Activated CD8-positive, alpha-beta memory T cell treated with anti-CD3 and anti-CD28 coated beads, Interleukin-2, amount 10 ng/mL, durations not matched to agents 7 days and 5 days (primary cell): ENCODE measurements around the gene RNF145. TPM values are rescaled to one million over a fixed set of nuclear protein-coding genes. Genes with fewer than 3 reads are reported as not detected.
A peak's percentile ranks its signal among the peaks of the same experiment; 100 is the strongest.
"Not testable (repeated sequence)": the region's sequence is repeated elsewhere in the genome, so short reads cannot be mapped to it uniquely, and the experiment has no call there.

Experiments
- ATAC-seq: fragments of 150-1000 bp; cut with Tn5 transposase; one replicate; pipeline ENCODE4 v1.10.0; 2021; ENCODE audit warnings: moderate library complexity
- CTCF ChIA-PET: fragments of 350-600 bp; sonication (Branson Sonifier 250); formaldehyde crosslinking; loops from one replicate; lab custom pipeline; 2021; ENCODE audit warnings: antibody characterized with exemption; lab: Charles Lee
- DNase-seq: peaks from one replicate; pipeline ENCODE4 v3.0.0-alpha.2; 2020
- H3K27ac Mint-ChIP-seq: one replicate; pipeline ENCODE4 v1.8.0; 2021; ENCODE audit warnings: mild to moderate bottlenecking, mixed read lengths
- H3K27me3 Mint-ChIP-seq: one replicate; pipeline ENCODE4 v1.8.0; 2021; ENCODE audit warnings: mixed read lengths
- H3K36me3 Mint-ChIP-seq: one replicate; pipeline ENCODE4 v1.8.0; 2021; ENCODE audit warnings: mild to moderate bottlenecking, mixed read lengths
- H3K4me1 Mint-ChIP-seq: one replicate; pipeline ENCODE4 v1.8.0; 2021; ENCODE audit warnings: mixed read lengths
- H3K4me3 Mint-ChIP-seq: one replicate; pipeline ENCODE4 v1.8.0; 2021; ENCODE audit warnings: mild to moderate bottlenecking, moderate library complexity, mixed read lengths
- H3K9me3 Mint-ChIP-seq: one replicate; pipeline ENCODE4 v1.8.0; 2022; ENCODE audit warnings: low read depth, mixed read lengths
- total RNA-seq, 2 experiments: library from RNA; stranded (reverse); gene quantifications; one replicate each; pipeline ENCODE4 v1.2.3, GENCODE V29; 2021

RNF145 gene
- 100 to 1,000 TPM in 1 of 2 experiments, 10 to 100 TPM in 1; 93.9 to 111 TPM for total RNA-seq

- peak within 1 kb of the TSS; percentile 98 for H3K4me3 Mint-ChIP-seq
- CTCF ChIA-PET: no interaction called here
- peak; percentile 88 for DNase-seq
- H3K27me3 Mint-ChIP-seq: peaks cover 3% of the 10 kb centered on the region
- peaks cover 18% of the 10 kb centered on the region for H3K36me3 Mint-ChIP-seq
- H3K9me3 Mint-ChIP-seq: no peaks in the 10 kb centered on the region
- peak; percentile 77 for ATAC-seq
- peaks cover 43% of the 10 kb centered on the region for H3K4me1 Mint-ChIP-seq
- peak within 1 kb of the TSS; percentile 99 for H3K27ac Mint-ChIP-seq
Measured at GRCh38 chr5:159209438-159210209, at the start of gene RNF145. RNF145 (minus strand) TSS chr5:159209553; CDS start chr5:159203617, 5,936 bp downstream.

DNA sequence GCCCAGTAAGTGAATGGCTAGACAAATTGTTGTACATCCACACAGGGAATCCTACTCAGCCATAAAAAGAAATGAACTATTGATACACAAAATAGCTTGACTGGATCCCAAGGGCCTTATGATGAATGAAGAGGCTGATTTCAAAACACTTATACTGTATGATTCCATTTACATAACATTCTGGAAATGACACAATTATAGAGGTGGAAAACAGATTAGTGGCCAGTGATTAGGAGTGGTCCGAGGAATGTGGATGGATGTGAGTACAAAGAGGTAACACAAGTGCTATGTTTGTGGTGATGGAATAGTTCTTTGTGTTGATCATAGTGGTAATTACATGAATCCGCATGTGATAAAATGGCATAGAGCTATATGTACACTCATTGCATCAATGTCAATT, 49.0 kb upstream of the RNF145 start:
- Mint-ChIP-seq H3K27ac (no peak overlapping the region), H3K4me1 (peaks cover 17% of the 10 kb centered on the region), H3K36me3 (peaks cover 6% of the 10 kb centered on the region), H3K4me3 (no peak overlapping the region), H3K9me3 (no peaks in the 10 kb centered on the region), H3K27me3 (peaks cover 9% of the 10 kb centered on the region)
- ATAC-seq (no peak), DNase-seq (no peak)
- CTCF ChIA-PET: interaction anchor here (1.0 kb wide), 1 partner anchor 102 kb away, joined by 7 read pairs; no protein-coding TSS in a partner anchor

DNA sequence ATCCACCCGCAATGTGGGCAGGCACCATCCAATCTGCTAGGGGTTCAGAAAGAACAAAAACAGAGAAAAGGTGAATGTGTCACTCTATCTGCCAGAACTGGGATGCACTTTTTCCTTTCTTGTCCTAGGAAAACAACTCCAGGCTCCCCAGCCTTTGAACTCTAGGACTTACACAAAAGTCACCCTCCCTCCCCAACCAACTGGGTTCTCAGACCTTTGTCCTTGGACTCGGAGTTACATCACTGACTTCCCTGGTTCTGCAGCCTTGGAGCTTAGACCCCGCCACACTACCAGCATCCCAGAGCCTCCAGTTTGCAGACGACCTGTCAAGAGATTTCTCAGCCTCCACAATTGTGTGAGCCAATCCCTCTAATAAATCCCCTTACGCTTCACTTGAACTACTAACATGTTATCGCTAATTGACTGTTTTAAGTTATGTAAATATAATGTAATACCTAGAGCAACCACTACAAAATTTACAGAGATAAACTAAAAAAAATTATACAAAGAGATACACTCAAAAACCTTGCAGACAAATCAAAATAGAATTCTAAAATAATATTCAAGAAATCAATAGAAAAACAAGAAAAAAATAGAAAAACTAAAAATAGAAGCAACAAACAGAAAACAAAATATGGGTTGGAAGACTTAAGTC, 48.4 kb upstream of the RNF145 start:
- DNase-seq (no peak), ATAC-seq (no peak)
- Mint-ChIP-seq H3K36me3 (peaks cover 5% of the 10 kb centered on the region), H3K4me3 (no peak overlapping the region), H3K4me1 (peaks cover 13% of the 10 kb centered on the region), H3K27ac (no peak overlapping the region), H3K9me3 (no peaks in the 10 kb centered on the region), H3K27me3 (peaks cover 10% of the 10 kb centered on the region)
- CTCF ChIA-PET: interaction anchor here (1.0 kb wide), 1 partner anchor 102 kb away, joined by 7 read pairs; no protein-coding TSS in a partner anchor

- Mint-ChIP-seq H3K27me3 (peaks cover 10% of the 10 kb centered on the region), H3K9me3 (no peaks in the 10 kb centered on the region), H3K4me1 (peaks cover 6% of the 10 kb centered on the region), H3K27ac (no peak overlapping the region), H3K4me3 (no peak overlapping the region), H3K36me3 (peaks cover 5% of the 10 kb centered on the region)
- DNase-seq: no peak
- CTCF ChIA-PET: no interaction called here
- no peak for ATAC-seq
Measured at GRCh38 chr5:159257007-159257406, 47.7 kb upstream of the RNF145 start.

DNA sequence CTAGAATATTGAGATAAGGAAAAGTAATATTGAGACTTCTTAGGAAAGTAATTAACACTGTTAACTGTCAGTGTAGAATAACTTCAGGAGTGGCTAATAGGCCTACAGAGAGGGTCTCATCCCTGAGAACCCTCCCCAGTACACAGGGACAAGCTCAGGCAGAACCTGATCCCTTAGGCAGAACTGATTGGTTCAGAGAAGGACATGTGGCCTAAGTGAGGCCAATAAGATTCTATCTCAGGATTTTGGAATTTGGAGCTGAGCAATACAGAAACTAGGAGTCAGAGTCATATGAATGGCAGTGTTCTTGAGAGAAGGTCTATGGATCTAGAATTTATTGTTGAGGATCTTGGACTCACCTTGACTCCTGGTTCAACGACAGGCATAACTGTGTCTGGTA, 42.8 kb upstream of the RNF145 start:
- ATAC-seq: no peak
- Mint-ChIP-seq H3K27me3 (peaks cover 18% of the 10 kb centered on the region), H3K36me3 (no peaks in the 10 kb centered on the region), H3K27ac (no peak overlapping the region), H3K4me3 (no peak overlapping the region), H3K9me3 (no peaks in the 10 kb centered on the region), H3K4me1 (no peaks in the 10 kb centered on the region)
- CTCF ChIA-PET: no interaction called here
- no peak for DNase-seq

DNA sequence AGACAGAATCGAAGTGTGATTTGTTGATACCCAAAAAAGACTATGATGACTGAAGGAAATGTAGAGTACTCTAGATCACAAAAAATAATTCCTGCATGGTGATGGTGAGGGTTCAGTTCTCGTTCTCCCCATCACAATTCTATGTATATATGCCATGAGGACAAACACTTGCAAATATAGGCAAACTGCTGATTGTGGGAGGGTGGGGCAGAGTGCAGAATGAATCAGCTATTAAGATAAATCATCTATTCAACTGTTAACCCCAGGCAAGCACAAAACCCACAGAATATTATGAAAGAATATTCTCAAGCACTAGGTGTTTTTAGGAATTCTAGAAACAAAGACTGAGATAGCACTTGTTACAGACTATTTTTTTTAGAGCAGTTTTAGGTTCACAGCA, 39.8 kb upstream of the RNF145 start:
- CTCF ChIA-PET: no interaction called here
- Mint-ChIP-seq H3K4me3 (no peak overlapping the region), H3K27ac (no peak overlapping the region), H3K9me3 (no peaks in the 10 kb centered on the region), H3K27me3 (peaks cover 24% of the 10 kb centered on the region), H3K36me3 (no peaks in the 10 kb centered on the region), H3K4me1 (no peaks in the 10 kb centered on the region)
- DNase-seq (no peak), ATAC-seq (no peak)

- Mint-ChIP-seq H3K36me3 (no peaks in the 10 kb centered on the region), H3K9me3 (no peaks in the 10 kb centered on the region), H3K27me3 (peaks cover 23% of the 10 kb centered on the region), H3K27ac (no peak overlapping the region), H3K4me1 (no peaks in the 10 kb centered on the region), H3K4me3 (no peak overlapping the region)
- DNase-seq: no peak
- no peak for ATAC-seq
- CTCF ChIA-PET: no interaction called here
Measured at GRCh38 chr5:159244890-159245289, 35.5 kb upstream of the RNF145 start.

- ATAC-seq (no peak), DNase-seq (no peak)
- Mint-ChIP-seq H3K4me3 (no peak overlapping the region), H3K27ac (no peak overlapping the region), H3K9me3 (no peaks in the 10 kb centered on the region), H3K4me1 (no peaks in the 10 kb centered on the region), H3K36me3 (no peaks in the 10 kb centered on the region), H3K27me3 (peaks cover 23% of the 10 kb centered on the region)
- CTCF ChIA-PET: no interaction called here
Measured at GRCh38 chr5:159244163-159244562, 34.8 kb upstream of the RNF145 start.

DNA sequence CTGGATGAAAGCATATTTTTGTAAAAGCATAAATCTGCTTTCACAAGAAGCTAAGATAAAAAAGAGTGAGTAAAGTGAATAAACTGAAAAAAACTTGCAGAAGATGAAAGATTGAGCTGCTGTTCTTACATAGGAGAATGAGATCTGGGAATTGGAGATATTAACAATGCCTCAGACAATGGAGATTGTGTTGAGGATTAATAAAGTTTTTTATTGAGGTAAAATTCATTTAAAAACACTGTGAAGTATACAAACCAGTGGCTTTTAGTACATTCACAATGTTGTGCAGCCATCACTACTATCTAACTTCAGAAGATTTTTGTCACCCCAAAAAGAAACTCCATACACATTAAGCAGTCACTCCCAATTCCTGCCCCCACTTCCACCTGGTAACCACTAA, 34.0 kb upstream of the RNF145 start:
- Mint-ChIP-seq H3K4me3 (no peak overlapping the region), H3K4me1 (no peaks in the 10 kb centered on the region), H3K27ac (no peak overlapping the region), H3K27me3 (peaks cover 16% of the 10 kb centered on the region), H3K36me3 (no peaks in the 10 kb centered on the region), H3K9me3 (no peaks in the 10 kb centered on the region)
- ATAC-seq: no peak
- CTCF ChIA-PET: no interaction called here
- no peak for DNase-seq

DNA sequence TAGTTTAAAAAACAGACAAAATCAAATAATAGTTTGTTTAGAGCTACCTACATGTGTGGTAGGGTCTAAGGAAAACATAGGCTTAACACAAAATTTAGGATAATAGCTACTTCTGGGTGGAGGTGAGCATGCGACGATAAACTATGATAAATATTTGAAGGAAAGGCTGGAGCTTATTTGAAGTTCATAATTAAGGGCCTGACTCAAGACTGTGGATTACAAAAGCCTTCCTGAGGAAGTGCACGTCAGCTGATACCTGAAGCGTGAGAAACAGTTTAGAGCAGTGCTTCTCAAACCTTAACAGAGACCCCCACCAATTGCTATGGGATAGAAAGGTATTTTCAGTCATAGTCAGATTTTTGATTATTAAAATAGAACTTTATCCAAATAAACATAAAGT, 33.3 kb upstream of the RNF145 start:
- Mint-ChIP-seq H3K4me1 (no peaks in the 10 kb centered on the region), H3K27me3 (peaks cover 16% of the 10 kb centered on the region), H3K27ac (no peak overlapping the region), H3K36me3 (no peaks in the 10 kb centered on the region), H3K9me3 (no peaks in the 10 kb centered on the region), H3K4me3 (no peak overlapping the region)
- no peak for ATAC-seq
- CTCF ChIA-PET: no interaction called here
- DNase-seq: no peak

GRCh38 chr5:159241946-159242552, 32.7 kb upstream of the RNF145 start:
- no peaks in the 10 kb centered on the region for H3K9me3 Mint-ChIP-seq
- no peaks in the 10 kb centered on the region for H3K36me3 Mint-ChIP-seq
- CTCF ChIA-PET: no interaction called here
- H3K4me3 Mint-ChIP-seq: no peak overlapping the region
- ATAC-seq: no peak
- no peaks in the 10 kb centered on the region for H3K4me1 Mint-ChIP-seq
- DNase-seq: no peak
- H3K27ac Mint-ChIP-seq: no peak overlapping the region
- peaks cover 15% of the 10 kb centered on the region for H3K27me3 Mint-ChIP-seq

DNA sequence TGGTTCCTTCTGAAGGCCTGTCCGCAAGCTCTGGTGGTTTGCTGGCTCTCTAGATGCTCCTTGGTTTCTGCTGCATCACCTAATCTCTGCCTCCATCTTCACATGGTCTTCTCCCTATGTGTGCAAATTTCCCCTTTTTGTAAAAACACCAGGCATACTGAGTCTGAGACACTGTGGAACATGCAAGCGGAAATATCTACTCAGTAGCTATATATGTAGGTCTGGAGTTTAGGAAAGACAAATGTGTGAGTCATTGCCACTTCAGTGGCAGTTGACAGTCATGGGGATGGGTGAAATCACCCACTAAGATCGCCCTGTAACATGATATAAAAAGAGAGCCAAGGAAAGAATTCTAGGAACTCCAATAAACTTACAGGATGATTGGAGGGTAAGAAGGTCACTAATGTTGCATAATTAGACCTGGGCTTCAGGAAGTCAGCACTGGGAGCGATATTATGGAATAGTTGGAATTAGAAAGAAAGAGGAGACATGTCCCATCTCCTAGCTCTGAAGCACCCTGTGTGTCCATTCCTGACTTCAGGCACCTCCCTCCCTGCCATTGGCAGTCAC, 31.0 kb upstream of the RNF145 start:
- CTCF ChIA-PET: no interaction called here
- Mint-ChIP-seq H3K27me3 (peaks cover 7% of the 10 kb centered on the region), H3K36me3 (no peaks in the 10 kb centered on the region), H3K27ac (no peak overlapping the region), H3K4me3 (no peak overlapping the region), H3K4me1 (no peaks in the 10 kb centered on the region), H3K9me3 (no peaks in the 10 kb centered on the region)
- no peak for ATAC-seq
- DNase-seq: no peak

DNA sequence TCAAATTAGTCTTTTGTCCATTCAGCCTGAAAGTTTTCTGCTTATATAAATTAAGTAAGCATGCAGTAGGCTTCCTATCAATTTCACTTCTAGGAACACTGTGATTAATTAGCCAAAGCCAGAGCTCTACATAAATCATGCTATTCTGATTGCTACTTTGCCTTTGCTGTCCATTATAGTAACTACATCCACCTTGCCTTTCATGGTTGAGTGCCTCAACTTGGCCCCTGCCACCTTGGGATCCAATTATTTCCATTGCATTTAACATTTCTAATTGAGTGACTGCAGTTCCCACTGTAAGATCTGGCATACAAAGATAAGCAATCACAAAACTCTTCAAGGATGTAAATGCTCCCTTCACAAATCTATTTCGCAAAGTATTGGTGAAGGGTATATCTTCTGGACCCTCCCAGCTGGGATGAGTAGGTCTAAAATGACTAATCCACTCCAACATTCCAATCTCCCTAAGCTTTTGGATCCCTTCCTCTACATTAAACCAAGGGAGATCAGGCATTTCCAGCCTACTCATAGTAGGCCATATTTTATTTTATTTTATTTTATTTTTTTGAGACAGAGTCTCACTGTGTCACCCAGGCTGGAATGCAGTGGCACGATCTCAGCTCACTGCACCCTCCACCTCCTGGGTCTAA, 26.6 kb upstream of the RNF145 start:
- ATAC-seq, DNase-seq, H3K36me3 Mint-ChIP-seq, H3K27ac Mint-ChIP-seq, H3K4me3 Mint-ChIP-seq, H3K27me3 Mint-ChIP-seq, H3K4me1 Mint-ChIP-seq, H3K9me3 Mint-ChIP-seq: not testable (repeated sequence)
- CTCF ChIA-PET: interaction anchor here (1.1 kb wide), 1 partner anchor 15 kb away, joined by 3 read pairs; no protein-coding TSS in a partner anchor
